NCI-H1092 (cell line): ENCODE measurements around the gene VANGL1.
A peak's percentile ranks its signal among the peaks of the same experiment; 100 is the strongest.

Experiments
- DNase-seq: peaks from one replicate; lab custom pipeline; 2025; lab: John Stamatoyannopoulos, UW

VANGL1 gene

DNA sequence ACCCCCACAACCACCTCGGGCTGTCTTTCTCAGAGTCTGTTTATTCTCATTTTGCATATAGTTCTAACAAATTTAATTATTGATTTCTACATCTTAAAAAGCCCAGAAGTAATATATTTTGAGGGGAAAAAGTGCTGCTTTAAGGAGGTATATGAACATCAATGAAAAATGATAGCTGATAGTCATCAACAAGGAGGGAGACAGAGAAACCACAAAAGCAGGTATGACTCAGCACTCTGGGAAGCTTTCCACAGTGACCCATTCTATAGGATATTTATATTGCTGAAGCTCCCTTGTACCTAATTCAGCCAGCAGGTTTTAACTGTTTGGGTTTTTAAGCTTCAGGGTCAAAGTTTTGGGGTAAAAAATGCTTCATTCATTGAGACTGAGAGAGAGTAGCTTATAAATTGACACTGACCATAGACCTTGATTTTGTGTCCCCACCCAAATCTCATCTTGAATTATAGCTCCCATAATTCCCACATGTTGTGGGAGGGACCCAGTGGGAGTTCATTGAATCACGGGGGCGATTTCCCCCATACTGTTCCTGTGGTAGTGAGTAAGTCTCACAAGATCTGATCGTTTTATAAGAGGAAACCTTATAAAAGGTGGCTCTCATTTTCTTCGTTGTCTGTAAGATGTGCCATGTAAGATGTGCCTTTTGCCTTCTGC is 27.4 kb downstream of the VANGL1 start:
- no peak for DNase-seq

DNA sequence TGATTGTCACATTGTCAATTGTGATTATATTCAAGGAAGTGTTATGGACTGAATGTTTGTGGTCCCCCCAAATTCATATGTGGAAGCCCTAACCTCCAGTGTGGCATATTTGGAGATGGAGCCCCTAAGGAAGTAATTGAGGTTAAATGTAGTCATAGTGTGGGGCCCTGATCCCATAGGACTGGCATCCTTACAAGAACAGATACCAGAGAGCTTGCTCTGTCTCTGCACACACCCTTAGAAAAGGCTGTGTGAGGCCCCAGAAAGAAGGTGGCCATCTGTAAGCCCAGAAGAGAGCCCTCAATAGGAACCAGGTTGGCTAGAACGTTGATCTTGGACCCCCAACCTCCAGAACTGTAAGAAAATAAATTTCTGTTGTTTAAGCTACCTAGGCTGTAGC is 28.1 kb downstream of the VANGL1 start:
- no peak for DNase-seq

DNA sequence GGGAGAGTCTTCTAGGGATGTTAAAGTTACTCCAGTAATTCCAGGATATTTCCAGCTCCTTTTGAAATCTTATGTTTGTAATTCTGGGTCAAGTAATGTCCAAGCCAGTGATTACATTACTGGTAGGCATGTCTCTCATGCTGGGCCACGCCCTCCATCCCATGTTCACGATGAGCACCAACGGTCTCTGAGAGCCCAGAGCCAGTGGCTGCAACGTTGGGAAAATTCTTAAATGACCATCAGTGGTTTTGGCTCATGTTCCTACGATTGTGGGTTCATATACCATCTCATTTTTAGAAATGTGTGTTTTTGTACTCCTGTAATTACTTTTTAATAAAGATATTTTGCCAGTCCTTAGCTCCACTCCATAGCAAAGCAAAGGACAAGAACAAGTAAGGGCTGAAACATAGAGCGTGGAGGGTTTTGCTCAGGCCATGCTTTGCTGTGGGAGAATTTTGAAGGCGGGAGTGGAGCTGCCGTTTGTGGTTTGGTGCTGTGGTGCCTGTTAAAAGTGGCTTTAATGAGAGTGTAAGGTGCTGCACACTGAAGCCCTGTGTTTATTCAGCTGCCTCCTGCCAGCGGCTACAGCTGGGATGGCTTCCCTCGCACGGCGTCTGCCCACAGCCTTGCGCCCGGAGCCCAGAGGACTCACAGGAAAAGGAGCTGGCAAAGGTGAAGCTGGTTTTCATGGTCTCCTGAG is 28.9 kb downstream of the VANGL1 start:
- peak; percentile 88 for DNase-seq

DNA sequence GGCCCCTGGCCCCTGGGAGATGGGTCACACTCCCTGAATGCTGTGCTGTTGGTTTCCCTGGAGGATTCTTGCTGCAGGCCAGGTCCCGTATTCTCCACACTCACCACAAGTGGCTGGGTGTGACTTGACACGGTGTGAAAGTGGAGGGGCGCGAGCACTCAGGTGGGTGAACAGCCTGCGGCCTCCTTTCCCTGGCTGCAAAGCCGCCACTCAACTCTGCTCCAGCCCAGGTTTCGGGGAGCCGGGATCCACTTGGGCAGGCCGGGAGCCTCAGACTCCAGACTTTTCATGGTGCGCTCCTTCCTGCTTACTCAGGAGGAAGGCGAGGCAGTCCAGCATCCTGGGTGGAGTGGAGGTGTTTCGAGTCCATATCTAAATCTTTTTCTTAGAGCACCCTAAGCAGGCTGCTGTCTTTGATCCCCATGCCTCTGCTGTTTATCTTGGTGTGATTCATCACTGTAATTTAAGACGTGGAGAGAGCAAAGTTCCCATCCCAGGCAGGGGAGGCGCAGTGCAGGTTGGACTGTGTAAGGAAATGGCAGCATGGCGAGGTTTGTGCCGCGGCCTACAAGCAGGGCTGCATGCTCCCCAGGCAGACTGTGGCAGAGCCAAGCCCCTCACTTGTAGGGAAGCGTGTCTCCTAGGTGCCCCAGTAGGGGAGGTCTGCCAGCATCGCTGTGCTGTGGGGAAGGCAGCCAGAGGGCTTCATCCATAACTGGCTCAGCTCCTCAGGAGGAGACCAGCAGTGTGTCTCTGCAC is 29.6 kb downstream of the VANGL1 start:
- DNase-seq: no peak

DNA sequence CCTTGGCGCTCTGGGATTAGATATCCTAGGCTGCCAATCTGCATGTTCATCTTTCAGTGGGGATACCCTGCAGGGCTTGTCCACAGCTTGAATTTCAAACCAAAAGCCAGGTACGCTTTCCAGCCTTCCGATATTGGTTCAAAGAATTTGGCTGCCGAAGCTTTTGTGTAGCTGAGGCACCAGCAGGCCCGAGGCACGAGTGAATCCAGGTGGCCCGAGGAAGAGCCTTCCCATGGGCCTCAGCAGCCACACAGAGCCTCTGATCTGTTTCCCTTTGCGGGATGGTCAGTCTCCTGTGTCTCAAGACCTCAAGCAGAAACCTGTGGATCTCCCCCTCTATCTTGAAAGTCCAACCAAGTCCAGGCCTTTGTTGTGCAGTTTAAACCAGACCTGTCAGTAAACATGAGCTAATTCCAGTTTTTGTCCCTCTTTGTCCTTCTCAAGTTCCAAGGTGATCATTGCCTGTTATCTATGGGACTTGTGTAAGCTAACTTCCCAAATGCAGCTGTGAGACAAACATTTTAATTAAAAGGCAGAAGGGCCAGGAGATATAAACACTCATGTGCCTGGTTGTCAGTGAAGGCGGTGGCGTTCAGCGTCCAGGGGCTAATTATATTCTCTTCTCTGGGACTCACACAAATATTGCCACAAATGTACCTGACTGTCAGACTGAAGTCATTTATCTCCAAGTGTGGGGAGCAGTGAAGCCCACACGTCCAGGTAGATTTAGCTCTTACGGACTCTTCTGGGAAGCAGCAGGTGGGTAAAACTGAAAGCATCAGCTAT is 30.6 kb downstream of the VANGL1 start:
- no peak for DNase-seq

DNA sequence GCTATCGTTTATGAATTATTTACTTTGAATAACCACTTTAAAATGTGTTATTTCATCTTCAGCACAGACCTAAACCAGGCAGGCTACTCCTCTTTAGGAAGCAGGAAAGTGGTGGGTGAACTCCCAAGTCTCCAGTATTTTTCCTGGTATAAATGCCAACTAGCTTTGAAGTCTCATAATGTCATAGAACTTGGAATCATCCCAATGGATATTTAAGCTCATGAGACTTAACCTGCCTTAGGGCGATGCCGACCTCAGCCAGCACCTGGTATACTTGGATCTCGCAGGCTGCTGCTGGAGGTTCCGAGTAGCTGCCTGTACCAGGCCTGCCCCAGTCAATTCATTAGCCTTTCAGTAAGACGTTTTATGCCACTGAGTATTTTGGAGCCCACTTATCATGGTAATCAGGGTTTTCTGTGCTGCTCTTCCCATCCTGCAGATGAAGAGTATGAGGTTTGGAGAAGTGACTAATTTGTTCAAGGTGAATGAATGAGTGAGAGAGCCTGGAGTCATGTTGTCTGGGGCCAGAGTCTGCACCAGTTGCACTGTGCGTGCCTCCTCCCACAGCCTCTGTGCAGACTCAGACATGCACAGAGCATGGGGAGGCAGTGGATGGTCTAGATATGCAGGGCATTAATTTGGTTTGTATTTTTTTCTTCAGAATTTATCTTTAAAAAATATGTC is 34.9 kb downstream of the VANGL1 start:
- no peak for DNase-seq

DNA sequence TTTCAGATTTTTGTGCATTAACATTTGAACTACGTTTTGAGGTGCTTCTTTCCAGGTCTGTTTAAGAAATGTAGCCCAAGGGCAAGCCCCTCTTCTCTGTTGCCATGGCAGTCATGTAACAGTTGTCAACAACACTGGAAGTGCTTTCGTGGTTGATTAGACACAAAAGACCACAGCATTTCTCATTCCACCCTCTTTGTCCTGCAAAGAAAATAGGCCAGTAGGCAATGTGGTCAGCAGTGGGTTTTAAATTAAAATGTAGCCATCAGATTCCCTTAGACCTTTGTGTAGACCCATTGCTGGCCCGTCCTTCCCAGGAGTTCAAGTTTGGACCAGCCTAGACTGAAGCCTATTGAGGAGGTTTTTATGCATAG is 35.4 kb downstream of the VANGL1 start:
- no peak for DNase-seq

DNA sequence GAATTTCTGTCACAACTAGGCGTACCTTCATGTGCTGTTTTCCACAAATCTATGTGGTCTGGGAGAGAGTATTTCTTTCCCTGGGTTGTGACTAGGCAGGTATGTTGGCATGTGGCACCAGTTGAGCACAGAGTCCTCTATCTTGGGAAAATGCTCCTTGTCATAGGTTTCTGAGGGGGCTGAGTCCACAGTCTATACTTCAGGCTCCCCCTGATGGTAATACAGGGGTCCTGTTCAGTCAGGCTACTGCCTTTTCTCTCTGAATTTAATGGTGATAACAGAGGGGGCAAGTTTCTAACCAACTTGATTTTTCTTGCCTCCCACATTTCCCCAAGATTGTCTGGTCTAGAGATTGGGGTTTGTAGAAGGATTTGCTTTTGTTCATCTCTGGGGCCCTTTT is 35.8 kb downstream of the VANGL1 start:
- no peak for DNase-seq

DNA sequence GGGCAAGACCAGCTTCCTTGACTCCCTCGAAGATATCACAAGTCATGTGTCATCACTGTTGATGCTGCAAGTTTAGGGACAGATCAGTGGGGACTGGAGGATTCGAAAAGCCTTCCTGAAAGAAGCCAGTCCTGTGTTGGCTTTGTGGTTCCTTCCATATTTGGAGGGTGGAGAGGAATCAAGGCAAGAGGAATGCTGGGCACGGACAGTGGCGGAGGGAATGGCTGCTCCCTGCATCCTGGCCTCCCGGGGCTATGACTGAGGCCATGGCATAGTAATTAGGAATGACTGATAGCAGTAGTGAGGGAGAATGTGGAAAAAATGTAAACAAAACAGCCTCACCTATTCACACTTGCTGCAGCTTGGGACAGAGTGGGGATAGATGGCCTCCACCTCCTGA is 36.4 kb downstream of the VANGL1 start:
- DNase-seq: no peak

DNA sequence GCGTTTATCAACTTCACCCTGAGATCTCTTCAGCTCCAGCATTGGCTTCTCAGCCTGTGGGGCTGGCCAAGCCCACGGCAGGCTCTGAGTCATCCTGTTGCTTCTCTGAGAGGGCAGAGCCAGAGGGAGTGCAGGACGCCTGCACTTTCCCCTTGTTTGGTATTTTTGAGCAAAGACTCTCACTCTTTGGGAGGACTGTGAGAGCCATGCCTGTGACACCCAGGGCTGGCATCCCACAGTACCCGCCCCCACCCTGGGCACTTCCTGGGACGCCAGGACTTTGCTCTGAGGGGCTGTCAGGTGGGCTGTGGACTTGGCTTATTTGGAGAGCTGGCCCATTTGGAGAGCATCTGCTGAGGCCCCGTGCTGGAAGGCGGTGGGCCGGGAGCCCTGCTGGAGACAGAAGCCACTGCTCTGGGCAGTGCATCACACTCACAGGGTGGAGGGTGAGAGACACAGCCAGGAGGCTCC is 37.4 kb downstream of the VANGL1 start:
- no peak for DNase-seq

DNA sequence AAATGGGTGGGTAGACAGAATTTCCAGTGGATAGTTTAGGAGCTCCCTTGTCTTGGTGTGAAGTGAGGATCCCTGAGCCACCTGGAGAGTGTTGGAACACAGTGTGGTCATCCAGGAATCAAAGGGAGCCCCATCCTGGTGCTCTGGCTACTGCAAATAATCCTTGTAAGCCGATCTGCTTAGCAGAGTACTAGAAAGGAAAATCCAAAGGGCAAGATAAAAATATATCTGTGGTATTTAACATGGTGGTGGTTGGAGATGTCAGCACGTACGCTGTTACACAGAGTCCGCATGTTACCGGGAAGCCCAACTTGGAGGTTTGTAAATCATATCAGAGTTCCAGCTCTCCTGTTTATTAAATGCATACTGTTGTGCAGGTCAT is 39.0 kb downstream of the VANGL1 start:
- DNase-seq: no peak

DNA sequence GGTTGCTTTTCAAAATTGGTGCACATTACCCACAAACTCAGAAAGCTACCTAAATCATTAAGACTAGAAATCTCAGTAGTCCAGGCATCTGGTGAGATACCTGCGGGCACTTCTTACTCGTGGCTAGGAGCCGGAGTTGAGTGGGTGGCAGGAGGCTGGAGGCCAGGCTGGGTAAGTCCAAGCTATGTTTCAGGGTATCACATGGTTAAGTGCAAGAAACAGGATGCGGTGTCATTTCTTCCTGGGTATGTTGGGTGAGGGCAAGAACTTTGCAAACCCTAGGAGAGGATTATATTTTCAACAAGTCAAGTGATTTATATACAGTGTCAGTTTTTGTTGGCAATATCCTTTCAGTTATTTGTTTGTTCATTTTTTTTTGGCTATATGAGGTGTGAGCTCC is 41.0 kb downstream of the VANGL1 start:
- DNase-seq: no peak

DNA sequence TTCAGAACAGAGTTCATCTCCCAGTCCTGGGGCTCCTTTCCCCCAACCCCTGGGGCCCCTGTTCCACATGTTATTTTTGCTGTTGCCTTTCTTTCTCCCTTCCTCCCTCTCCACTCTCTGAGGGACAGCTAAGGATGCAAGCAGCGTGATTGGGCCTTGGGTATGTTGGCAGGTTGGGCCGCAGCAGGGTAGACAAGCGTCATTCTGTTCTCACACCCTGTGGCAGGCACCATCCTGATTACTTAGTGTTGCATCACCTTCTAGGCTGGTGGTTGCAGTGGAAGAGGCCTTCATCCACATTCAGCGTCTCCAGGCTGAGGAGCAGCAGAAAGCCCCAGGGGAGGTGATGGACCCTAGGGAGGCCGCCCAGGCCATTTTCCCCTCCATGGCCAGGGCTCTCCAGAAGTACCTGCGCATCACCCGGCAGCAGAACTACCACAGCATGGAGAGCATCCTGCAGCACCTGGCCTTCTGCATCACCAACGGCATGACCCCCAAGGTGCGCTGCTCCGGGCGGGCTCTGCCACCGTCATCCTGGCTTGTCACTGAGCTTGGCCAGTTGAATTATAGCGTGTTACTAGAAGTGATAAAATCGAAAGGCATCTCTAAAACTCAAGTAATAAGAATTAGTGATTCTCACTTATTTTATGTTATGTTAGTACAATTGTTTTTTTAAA is 43.4 kb downstream of the VANGL1 start:
- no peak for DNase-seq

DNA sequence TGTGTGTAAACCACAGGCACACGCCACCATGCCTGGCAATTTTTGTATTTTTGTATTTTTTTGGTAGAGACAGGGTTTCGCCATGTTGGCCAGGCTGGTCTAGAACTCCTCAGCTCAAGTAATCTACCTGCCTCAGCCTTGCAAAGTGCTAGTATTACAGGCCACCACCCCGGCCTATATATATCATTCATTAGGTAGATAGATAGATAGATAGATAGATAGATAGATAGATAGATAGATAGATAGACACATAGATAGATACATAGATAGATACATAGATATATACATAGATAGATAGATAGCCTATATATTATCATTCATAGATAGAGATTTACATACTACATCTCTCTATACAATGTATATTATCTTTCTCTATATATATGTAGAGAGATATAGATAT is 46.0 kb downstream of the VANGL1 start:
- DNase-seq: no peak

DNA sequence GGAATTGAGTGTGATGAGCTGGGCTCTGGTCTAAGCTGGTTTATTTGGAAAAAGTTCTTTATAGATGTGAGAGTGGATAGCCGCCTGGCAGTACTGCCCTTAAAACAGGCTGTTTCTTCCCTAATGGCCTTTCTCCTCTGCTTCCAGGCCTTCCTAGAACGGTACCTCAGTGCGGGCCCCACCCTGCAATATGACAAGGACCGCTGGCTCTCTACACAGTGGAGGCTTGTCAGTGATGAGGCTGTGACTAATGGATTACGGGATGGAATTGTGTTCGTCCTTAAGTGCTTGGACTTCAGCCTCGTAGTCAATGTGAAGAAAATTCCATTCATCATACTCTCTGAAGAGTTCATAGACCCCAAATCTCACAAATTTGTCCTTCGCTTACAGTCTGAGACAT is 49.2 kb downstream of the VANGL1 start:
- no peak for DNase-seq

DNA sequence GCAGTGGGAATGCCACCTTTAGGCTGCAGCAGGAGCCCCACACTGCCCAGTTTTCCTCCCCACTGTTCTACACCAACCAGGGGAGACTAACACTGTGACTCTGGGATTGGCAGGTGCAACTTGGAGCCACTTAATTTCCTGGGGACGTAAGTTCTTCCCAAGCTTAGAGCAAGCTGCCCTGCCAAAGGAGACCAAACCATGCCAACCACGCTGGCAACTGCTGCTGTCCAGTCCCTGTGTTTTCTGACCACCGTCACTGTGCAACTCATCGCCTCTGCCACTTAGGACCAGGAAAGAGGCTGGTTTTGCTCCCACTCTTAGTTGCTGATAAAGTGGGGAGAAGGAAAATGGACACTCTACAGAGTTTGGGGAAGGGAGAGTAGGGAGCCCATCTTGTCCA is 50.5 kb downstream of the VANGL1 start:
- no peak for DNase-seq

DNA sequence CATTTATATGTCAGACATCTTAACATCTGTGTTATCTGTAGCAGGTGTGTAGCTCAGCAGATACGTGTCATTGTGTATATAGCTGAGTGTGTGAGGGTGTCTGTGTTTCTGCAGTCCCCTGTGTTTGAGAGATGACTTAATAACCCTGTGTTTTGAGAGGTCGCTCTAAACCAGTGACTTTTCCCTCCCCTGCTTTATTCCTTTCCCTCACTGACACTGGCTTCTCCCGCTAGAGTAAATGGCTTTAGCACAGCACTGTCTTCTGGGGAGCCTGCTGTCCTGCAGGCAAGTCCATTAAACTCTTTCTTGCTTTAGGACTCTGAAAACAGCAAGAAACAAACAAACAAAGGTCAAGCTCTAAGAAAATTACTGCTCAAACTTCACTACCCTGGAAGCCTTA is 53.0 kb downstream of the VANGL1 start:
- DNase-seq: no peak

DNA sequence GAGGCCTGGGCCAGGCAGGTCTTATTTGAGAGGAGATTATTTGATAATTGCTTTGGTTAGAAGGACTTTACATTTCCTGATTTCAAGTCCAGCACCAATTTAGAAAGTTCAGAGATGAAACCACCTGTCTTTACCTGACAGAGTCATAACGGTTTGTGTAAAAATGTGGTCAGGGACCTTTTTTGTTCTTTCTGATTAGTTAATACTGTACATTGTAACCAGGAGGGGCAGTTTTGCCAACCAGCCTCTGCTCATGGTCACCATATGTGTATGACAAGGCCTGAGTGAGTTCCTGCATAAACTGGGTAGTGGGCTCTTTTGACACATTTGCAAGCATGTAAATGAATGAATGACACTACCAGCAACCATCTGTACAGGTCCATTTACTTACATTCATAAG is 55.8 kb downstream of the VANGL1 start:
- DNase-seq: no peak

DNA sequence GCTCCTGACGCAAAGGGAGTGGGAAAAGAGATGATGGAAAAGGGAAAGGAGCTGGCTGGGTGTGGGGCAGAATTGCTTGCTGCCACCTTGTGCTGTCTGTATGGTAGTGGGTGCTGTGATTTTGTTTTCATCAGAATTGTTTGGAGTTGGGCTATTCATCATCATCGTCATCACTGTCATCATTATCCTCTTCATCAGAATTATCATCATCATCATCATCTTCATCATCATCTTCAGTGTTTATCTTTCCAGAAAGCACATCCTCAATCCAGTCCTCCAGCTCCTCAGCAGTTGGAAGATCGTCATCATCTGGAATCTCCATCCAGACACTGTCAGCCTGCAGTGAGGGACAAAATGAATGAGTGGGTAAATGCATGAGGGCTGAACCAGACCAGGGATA is 59.3 kb downstream of the VANGL1 start:
- no peak for DNase-seq

DNA sequence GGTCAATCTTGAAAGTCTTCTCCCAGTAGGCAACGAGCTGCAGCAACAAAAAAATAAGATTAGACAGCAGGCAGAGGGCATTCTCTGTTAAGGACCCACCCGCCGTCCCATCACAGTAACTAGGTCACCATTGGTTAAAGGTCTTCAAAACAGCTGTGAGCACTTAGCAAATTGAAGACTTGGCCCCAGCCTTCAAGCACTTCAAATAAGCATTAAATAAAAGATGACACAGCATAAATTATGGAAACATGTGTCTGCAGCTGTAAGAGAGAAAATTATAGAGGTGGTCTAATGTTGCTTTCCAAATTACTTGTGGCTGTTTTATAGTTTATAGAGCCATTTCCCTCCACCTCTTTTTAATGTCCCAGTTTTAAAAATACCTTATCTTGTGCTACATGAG is 61.2 kb downstream of the VANGL1 start:
- no peak for DNase-seq
